Activated gamma-delta T cell (primary cell): ENCODE results near the gene SAG.
"Not testable (repeated sequence)": the region's sequence is repeated elsewhere in the genome, so short reads cannot be mapped to it uniquely, and the experiment has no call there.

Experiments
- DNase-seq: peaks from one replicate; lab custom pipeline; 2025; lab: John Stamatoyannopoulos, UW

Gene SAG

GRCh38 chr2:233355916-233356315 is 48.3 kb downstream of the SAG start:
- no peak for DNase-seq

GRCh38 chr2:233356546-233357308 is 49.1 kb downstream of the SAG start:
- DNase-seq = no peak

GRCh38 chr2:233358335-233358734 is 50.7 kb downstream of the SAG start:
- DNase-seq = no peak

- DNase-seq = no peak
Measured at GRCh38 chr2:233358947-233359346, 51.3 kb downstream of the SAG start.

- no peak for DNase-seq
Measured at GRCh38 chr2:233359823-233360222, 52.2 kb downstream of the SAG start.

- DNase-seq = no peak
Measured at GRCh38 chr2:233360771-233361176, 53.2 kb downstream of the SAG start.

GRCh38 chr2:233361297-233361696 is 53.7 kb downstream of the SAG start:
- no peak for DNase-seq

- DNase-seq = no peak
Measured at GRCh38 chr2:233362742-233363141, 55.1 kb downstream of the SAG start.

- DNase-seq = no peak
Measured at GRCh38 chr2:233363744-233364235, 56.2 kb downstream of the SAG start.

- DNase-seq = no peak
Measured at GRCh38 chr2:233365861-233366520, 58.4 kb downstream of the SAG start.

GRCh38 chr2:233367586-233367985 is 60.0 kb downstream of the SAG start:
- no peak for DNase-seq

- DNase-seq = no peak
Measured at GRCh38 chr2:233368756-233369155, 61.1 kb downstream of the SAG start.

GRCh38 chr2:233369462-233369861 is 61.8 kb downstream of the SAG start:
- no peak for DNase-seq

GRCh38 chr2:233369897-233370685 is 62.5 kb downstream of the SAG start:
- no peak for DNase-seq

- no peak for DNase-seq
Measured at GRCh38 chr2:233371641-233372040, 64.0 kb downstream of the SAG start.

GRCh38 chr2:233372855-233373254 is 65.2 kb downstream of the SAG start:
- no peak for DNase-seq

GRCh38 chr2:233373316-233373715 is 65.7 kb downstream of the SAG start:
- no peak for DNase-seq

GRCh38 chr2:233374776-233375175 is 67.2 kb downstream of the SAG start:
- DNase-seq = not testable (repeated sequence)

GRCh38 chr2:233375490-233376314 is 68.1 kb downstream of the SAG start:
- no peak for DNase-seq

GRCh38 chr2:233379034-233379433 is 71.4 kb downstream of the SAG start:
- DNase-seq = no peak

GRCh38 chr2:233379441-233379840 is 71.8 kb downstream of the SAG start:
- no peak for DNase-seq
